Loucy (cell line): Measurements from ENCODE around the gene ZDHHC16.

Experiments used
- EZH2phosphoT487 ChIP-seq: fragments of 200-600 bp; IDR thresholded peaks from 2 replicates; pipeline ENCODE4 v1.6.1; 2018; ENCODE audit warnings: antibody characterized with exemption, mild to moderate bottlenecking, moderate library complexity, borderline replicate concordance
- TF ChIP-seq, protein P1 (sequence below): fragments of 200-600 bp; sonication (generic); conservative IDR thresholded peaks from 2 replicates; pipeline ENCODE4 v1.5.1; 2014; ENCODE audit warnings: mild to moderate bottlenecking, antibody characterized with exemption, low read length

DNA sequence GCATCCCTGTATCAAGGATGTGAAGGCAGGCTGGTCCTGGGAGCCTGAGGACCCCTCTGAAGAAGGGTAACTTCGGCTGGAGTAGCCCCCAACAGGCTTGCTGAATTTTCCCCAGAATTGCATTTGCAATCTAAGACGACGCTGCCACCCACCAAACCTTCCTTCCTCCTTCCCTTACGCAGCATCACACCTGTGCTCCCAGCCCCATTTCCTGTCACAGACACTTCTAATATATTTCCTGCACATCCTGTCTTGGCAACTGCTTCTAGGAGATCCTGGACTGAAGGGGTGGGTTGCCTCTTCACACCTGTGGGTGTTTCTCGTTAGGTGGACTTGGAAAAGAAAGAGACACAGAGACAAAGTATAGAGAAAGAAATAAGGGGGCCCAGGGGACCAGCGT lies 29.4 kb upstream of the ZDHHC16 start:
- TF ChIP-seq, protein P1, sequence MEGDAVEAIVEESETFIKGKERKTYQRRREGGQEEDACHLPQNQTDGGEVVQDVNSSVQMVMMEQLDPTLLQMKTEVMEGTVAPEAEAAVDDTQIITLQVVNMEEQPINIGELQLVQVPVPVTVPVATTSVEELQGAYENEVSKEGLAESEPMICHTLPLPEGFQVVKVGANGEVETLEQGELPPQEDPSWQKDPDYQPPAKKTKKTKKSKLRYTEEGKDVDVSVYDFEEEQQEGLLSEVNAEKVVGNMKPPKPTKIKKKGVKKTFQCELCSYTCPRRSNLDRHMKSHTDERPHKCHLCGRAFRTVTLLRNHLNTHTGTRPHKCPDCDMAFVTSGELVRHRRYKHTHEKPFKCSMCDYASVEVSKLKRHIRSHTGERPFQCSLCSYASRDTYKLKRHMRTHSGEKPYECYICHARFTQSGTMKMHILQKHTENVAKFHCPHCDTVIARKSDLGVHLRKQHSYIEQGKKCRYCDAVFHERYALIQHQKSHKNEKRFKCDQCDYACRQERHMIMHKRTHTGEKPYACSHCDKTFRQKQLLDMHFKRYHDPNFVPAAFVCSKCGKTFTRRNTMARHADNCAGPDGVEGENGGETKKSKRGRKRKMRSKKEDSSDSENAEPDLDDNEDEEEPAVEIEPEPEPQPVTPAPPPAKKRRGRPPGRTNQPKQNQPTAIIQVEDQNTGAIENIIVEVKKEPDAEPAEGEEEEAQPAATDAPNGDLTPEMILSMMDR: no peak
- TF ChIP-seq EZH2phosphoT487: no peak
